A549 (cell line): ENCODE measurements around the gene YOD1.

Source experiments
- JUN ChIP-seq, 2 experiments: fragments of >200 bp; sonication (Bioruptor Twin); formaldehyde crosslinking; IDR thresholded peaks; 2 replicates in 1 of 2; 3 replicates in 1 of 2; pipeline ENCODE4 v1.6.1; 2016 to 2017
- POLR2A ChIP-seq: IDR thresholded peaks from 2 replicates; pipeline ENCODE4 v1.6.1; 2012; ENCODE audit warnings: mild to moderate bottlenecking, low read length
- TF ChIP-seq, protein P1 (sequence below): fragments of >200 bp; sonication (Bioruptor Twin); formaldehyde crosslinking; IDR thresholded peaks from 3 replicates; pipeline ENCODE4 v1.5.1; 2016
- TF ChIP-seq, protein P2 (sequence below): fragments of 450-650 bp; IDR thresholded peaks from 2 replicates; pipeline ENCODE4 v1.6.1; 2014; ENCODE audit warnings: antibody characterized with exemption

DNA sequence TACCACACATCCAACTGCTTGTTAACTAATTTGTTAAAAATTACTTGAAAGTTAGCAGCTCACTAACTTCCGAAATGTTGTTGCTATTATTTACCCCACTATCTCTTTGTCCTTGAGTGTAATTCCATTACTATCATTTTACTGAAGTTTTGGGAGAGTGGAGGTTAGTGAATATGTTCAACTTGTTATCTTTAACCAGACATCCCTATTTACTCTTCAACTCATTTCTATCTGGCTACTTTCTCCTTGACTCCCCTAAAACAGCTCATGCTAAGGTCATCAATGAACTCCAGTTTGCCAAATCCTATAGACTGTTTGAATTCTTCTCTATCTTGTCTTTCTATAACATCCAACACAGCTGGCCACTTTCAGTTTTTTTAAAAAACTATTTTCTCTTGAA lies 14.1 kb downstream of the YOD1 start:
- TF ChIP-seq, protein P1, sequence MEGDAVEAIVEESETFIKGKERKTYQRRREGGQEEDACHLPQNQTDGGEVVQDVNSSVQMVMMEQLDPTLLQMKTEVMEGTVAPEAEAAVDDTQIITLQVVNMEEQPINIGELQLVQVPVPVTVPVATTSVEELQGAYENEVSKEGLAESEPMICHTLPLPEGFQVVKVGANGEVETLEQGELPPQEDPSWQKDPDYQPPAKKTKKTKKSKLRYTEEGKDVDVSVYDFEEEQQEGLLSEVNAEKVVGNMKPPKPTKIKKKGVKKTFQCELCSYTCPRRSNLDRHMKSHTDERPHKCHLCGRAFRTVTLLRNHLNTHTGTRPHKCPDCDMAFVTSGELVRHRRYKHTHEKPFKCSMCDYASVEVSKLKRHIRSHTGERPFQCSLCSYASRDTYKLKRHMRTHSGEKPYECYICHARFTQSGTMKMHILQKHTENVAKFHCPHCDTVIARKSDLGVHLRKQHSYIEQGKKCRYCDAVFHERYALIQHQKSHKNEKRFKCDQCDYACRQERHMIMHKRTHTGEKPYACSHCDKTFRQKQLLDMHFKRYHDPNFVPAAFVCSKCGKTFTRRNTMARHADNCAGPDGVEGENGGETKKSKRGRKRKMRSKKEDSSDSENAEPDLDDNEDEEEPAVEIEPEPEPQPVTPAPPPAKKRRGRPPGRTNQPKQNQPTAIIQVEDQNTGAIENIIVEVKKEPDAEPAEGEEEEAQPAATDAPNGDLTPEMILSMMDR = no peak
- TF ChIP-seq POLR2A = no peak
- TF ChIP-seq, protein P2, sequence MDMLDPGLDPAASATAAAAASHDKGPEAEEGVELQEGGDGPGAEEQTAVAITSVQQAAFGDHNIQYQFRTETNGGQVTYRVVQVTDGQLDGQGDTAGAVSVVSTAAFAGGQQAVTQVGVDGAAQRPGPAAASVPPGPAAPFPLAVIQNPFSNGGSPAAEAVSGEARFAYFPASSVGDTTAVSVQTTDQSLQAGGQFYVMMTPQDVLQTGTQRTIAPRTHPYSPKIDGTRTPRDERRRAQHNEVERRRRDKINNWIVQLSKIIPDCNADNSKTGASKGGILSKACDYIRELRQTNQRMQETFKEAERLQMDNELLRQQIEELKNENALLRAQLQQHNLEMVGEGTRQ = no peak
- no peak for TF ChIP-seq JUN (IDR thresholded peaks at IDR 0.05)
